ENCODE results near the gene ITPR3. TPM values are rescaled to one million over a fixed set of nuclear protein-coding genes. Genes with fewer than 3 reads are reported as not detected.

Gene ITPR3
- polyA plus RNA-seq, 1 of the 3 experiments (the other 2 are of a cell fraction), result 8.1 TPM

DNA sequence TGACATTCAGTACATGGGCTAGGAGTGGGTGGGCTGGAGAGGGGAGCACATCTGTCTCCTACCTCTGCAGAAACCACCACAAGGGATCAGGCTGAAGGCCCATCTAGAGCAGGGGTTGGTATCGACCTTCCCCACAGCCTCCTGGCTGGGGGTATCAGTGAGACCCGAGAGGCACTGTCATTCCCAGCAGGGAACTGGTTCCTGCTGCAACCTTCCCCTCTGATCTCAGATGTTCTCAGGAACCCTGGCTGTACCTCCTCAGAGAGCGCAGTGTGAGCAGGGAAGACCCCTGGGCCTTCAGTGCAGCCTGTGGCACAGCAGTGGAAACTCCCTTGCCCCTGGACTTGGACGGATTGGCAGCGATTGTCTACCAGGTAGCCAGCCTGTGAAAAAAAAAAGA lies 117.8 kb downstream of the ITPR3 start:
- no peak for DNase-seq
- ChIA-PET POLR2A (no interaction called here), CTCF (interaction anchor here (0.6 to 1.9 kb wide), 6 partner anchors 23 to 426 kb away, joined by 3 to 11 read pairs (median 4); partner anchors contain the start of gene UQCC2)
- no peaks in the 10 kb centered on the region for H4K20me1 ChIP-seq (ENCODE audit: insufficient read depth)
- no peak overlapping the region for H3K4me3 ChIP-seq (ENCODE audit: low read depth in 2 of 2, low read length in 1 of 2)
- no peaks in the 10 kb centered on the region for H3K9me2 ChIP-seq
- no peaks in the 10 kb centered on the region for H3F3A ChIP-seq (replicated peaks; ENCODE audit: insufficient read depth)
- no peaks in the 10 kb centered on the region for H3K36me3 ChIP-seq (replicated peaks in 1 of 2; ENCODE audit: control insufficient read depth in 1 of 2, insufficient read depth in 2 of 2, low read length in 1 of 2)
- H2AFZ ChIP-seq (ENCODE audit: low read depth), result no peak overlapping the region
- H3K27me3 ChIP-seq (ENCODE audit: insufficient read depth), result no peaks in the 10 kb centered on the region
- no peak overlapping the region for H3K9ac ChIP-seq
- no peaks in the 10 kb centered on the region for H3K9me3 ChIP-seq
- peaks cover 0 to 26% of the 10 kb centered on the region in 2 experiments; a peak in 1 of 4 replicates for H3K4me1 ChIP-seq (ENCODE audit: control insufficient read depth in 1 of 2, insufficient read depth in 2 of 2, low read depth in 1 of 2, low read length in 1 of 2)
- no peak overlapping the region for H3K4me2 ChIP-seq
- H3K79me2 ChIP-seq (ENCODE audit: insufficient read depth), result no peaks in the 10 kb centered on the region
- 79% methylated on average over 4 of the region's 5 CpGs for WGBS (ENCODE audit: low lambda C conversion rate)
- TF ChIP-seq FOXJ3 (CRISPR knock-in tag; IDR thresholded peaks at IDR 0.05) (no peak), TAF1 (IDR thresholded peaks at IDR 0.05; ENCODE audit: borderline replicate concordance, low read depth, low read length) (no peak), NRF1 (IDR thresholded peaks at IDR 0.05; ENCODE audit: low read depth, low read length) (no peak), EZH2phosphoT487 (IDR thresholded peaks at IDR 0.05; ENCODE audit: borderline replicate concordance, low read depth) (no peak), EP300 (IDR thresholded peaks at IDR 0.05; ENCODE audit: borderline replicate concordance in 1 of 2, low read depth in 1 of 2, low read length in 1 of 2) (no peak), TCF12 (IDR thresholded peaks at IDR 0.05) (no peak), RCOR1 (IDR thresholded peaks at IDR 0.05; ENCODE audit: low read length) (no peak)
- TF ChIP-seq, protein P1, sequence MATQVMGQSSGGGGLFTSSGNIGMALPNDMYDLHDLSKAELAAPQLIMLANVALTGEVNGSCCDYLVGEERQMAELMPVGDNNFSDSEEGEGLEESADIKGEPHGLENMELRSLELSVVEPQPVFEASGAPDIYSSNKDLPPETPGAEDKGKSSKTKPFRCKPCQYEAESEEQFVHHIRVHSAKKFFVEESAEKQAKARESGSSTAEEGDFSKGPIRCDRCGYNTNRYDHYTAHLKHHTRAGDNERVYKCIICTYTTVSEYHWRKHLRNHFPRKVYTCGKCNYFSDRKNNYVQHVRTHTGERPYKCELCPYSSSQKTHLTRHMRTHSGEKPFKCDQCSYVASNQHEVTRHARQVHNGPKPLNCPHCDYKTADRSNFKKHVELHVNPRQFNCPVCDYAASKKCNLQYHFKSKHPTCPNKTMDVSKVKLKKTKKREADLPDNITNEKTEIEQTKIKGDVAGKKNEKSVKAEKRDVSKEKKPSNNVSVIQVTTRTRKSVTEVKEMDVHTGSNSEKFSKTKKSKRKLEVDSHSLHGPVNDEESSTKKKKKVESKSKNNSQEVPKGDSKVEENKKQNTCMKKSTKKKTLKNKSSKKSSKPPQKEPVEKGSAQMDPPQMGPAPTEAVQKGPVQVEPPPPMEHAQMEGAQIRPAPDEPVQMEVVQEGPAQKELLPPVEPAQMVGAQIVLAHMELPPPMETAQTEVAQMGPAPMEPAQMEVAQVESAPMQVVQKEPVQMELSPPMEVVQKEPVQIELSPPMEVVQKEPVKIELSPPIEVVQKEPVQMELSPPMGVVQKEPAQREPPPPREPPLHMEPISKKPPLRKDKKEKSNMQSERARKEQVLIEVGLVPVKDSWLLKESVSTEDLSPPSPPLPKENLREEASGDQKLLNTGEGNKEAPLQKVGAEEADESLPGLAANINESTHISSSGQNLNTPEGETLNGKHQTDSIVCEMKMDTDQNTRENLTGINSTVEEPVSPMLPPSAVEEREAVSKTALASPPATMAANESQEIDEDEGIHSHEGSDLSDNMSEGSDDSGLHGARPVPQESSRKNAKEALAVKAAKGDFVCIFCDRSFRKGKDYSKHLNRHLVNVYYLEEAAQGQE (IDR thresholded peaks at IDR 0.05; ENCODE audit: low read depth, low read length), result no peak
- TF ChIP-seq, protein P2, sequence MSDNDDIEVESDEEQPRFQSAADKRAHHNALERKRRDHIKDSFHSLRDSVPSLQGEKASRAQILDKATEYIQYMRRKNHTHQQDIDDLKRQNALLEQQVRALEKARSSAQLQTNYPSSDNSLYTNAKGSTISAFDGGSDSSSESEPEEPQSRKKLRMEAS (IDR thresholded peaks at IDR 0.05; ENCODE audit: low read depth), result no peak
- no peak overlapping the region for H3K27ac ChIP-seq (ENCODE audit: low read depth in 2 of 2, low read length in 1 of 2)

DNA sequence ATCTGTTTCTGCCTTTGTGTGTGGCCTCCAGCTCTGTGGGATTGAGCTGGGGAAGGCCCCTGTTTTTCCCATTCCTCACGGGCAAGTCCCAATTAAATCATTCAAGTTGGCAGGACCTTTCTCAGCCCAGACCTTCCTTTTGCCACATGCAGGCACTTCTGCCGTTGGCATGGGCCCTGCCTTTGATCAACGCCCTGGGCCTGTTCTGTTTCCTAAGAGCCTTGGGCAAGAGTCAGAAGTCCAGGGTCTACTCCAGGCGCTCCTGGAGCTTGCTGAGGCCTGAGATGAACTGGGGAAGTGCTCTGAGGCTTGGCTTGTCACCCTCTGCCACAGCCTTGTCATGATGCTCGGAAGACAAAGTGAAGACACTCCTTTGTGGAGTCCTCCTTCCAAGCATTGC lies 118.4 kb downstream of the ITPR3 start:
- Histone ChIP-seq H3K79me2 (ENCODE audit: insufficient read depth) (no peaks in the 10 kb centered on the region), H3K27ac (ENCODE audit: low read depth in 2 of 2, low read length in 1 of 2) (no peak overlapping the region; a peak in 1 of 4 replicates), H3K27me3 (ENCODE audit: insufficient read depth) (no peaks in the 10 kb centered on the region), H2AFZ (ENCODE audit: low read depth) (no peak overlapping the region), H3K36me3 (replicated peaks in 1 of 2; ENCODE audit: control insufficient read depth in 1 of 2, insufficient read depth in 2 of 2, low read length in 1 of 2) (no peaks in the 10 kb centered on the region), H4K20me1 (ENCODE audit: insufficient read depth) (no peaks in the 10 kb centered on the region), H3K4me2 (no peak overlapping the region), H3K4me1 (ENCODE audit: control insufficient read depth in 1 of 2, insufficient read depth in 2 of 2, low read depth in 1 of 2, low read length in 1 of 2) (peaks cover 0 to 26% of the 10 kb centered on the region in 2 experiments; a peak in 1 of 4 replicates), H3F3A (replicated peaks; ENCODE audit: insufficient read depth) (no peaks in the 10 kb centered on the region), H3K9me3 (no peaks in the 10 kb centered on the region), H3K9ac (no peak overlapping the region), H3K4me3 (ENCODE audit: low read depth in 2 of 2, low read length in 1 of 2) (no peak overlapping the region), H3K9me2 (no peaks in the 10 kb centered on the region)
- ChIA-PET POLR2A (interaction anchor here (2.0 kb wide), 1 partner anchor 28 kb away, joined by 7 read pairs; the partner anchor contains the start of gene UQCC2), CTCF (interaction anchor here (1.0 to 1.5 kb wide), 4 partner anchors 28 to 362 kb away, joined by 3 to 11 read pairs (median 4); partner anchors contain the start of gene UQCC2)
- DNase-seq, result no peak
- WGBS (ENCODE audit: low lambda C conversion rate), result 45% methylated on average over 3 of the region's 5 CpGs
- TF ChIP-seq FOXJ3 (CRISPR knock-in tag; IDR thresholded peaks at IDR 0.05), result no peak
- TF ChIP-seq, protein P3, sequence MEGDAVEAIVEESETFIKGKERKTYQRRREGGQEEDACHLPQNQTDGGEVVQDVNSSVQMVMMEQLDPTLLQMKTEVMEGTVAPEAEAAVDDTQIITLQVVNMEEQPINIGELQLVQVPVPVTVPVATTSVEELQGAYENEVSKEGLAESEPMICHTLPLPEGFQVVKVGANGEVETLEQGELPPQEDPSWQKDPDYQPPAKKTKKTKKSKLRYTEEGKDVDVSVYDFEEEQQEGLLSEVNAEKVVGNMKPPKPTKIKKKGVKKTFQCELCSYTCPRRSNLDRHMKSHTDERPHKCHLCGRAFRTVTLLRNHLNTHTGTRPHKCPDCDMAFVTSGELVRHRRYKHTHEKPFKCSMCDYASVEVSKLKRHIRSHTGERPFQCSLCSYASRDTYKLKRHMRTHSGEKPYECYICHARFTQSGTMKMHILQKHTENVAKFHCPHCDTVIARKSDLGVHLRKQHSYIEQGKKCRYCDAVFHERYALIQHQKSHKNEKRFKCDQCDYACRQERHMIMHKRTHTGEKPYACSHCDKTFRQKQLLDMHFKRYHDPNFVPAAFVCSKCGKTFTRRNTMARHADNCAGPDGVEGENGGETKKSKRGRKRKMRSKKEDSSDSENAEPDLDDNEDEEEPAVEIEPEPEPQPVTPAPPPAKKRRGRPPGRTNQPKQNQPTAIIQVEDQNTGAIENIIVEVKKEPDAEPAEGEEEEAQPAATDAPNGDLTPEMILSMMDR (IDR thresholded peaks at IDR 0.05), result no peak
- no peak for TF ChIP-seq FOXM1 (IDR thresholded peaks at IDR 0.05; ENCODE audit: low read depth)
- TF ChIP-seq, protein P2 (IDR thresholded peaks at IDR 0.05; ENCODE audit: low read depth), result no peak
- no peak for TF ChIP-seq FOSL2 (IDR thresholded peaks at IDR 0.05; ENCODE audit: borderline replicate concordance, low read depth)
- no peak for TF ChIP-seq SMC3 (IDR thresholded peaks at IDR 0.05; ENCODE audit: low read depth, low read length)
- no peak for TF ChIP-seq GABPA (IDR thresholded peaks at IDR 0.05; ENCODE audit: low read depth)
- TF ChIP-seq ELF1 (IDR thresholded peaks at IDR 0.05), result no peak
- no peak for TF ChIP-seq MXI1 (IDR thresholded peaks at IDR 0.05; ENCODE audit: low read depth, low read length)
- TF ChIP-seq, protein P4, sequence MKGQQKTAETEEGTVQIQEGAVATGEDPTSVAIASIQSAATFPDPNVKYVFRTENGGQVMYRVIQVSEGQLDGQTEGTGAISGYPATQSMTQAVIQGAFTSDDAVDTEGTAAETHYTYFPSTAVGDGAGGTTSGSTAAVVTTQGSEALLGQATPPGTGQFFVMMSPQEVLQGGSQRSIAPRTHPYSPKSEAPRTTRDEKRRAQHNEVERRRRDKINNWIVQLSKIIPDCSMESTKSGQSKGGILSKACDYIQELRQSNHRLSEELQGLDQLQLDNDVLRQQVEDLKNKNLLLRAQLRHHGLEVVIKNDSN (IDR thresholded peaks at IDR 0.05; ENCODE audit: borderline replicate concordance, low read depth), result no peak
- TF ChIP-seq POLR2AphosphoS5 (IDR thresholded peaks at IDR 0.05; ENCODE audit: low read depth, low read length), result no peak
- no peak for TF ChIP-seq MEF2A (IDR thresholded peaks at IDR 0.05; ENCODE audit: borderline replicate concordance, low read depth)
- TF ChIP-seq, protein P5, sequence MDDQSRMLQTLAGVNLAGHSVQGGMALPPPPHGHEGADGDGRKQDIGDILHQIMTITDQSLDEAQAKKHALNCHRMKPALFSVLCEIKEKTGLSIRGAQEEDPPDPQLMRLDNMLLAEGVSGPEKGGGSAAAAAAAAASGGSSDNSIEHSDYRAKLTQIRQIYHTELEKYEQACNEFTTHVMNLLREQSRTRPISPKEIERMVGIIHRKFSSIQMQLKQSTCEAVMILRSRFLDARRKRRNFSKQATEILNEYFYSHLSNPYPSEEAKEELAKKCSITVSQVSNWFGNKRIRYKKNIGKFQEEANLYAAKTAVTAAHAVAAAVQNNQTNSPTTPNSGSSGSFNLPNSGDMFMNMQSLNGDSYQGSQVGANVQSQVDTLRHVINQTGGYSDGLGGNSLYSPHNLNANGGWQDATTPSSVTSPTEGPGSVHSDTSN (IDR thresholded peaks at IDR 0.05), result no peak
- no peak for TF ChIP-seq RFX5 (IDR thresholded peaks at IDR 0.05; ENCODE audit: low read length)
